ENCODE data around the gene MC1R.

GRCh38 chr16:89923640-89924296 is 5.1 kb downstream of the MC1R start:
- TF ChIP-seq CTCF (IDR thresholded peaks at IDR 0.05; ENCODE audit: low read depth, low read length) (no peak), POLR2A (IDR thresholded peaks at IDR 0.05; ENCODE audit: extremely low read depth, insufficient read length) (no peak), MAX (IDR thresholded peaks at IDR 0.05; ENCODE audit: low read depth, low read length) (no peak)
